Bronchial epithelial cell (primary cell): ENCODE data around the gene CES3. TPM values are rescaled to one million over a fixed set of nuclear protein-coding genes. Genes with fewer than 3 reads are reported as not detected.
"Not testable (repeated sequence)": the region's sequence is repeated elsewhere in the genome, so short reads cannot be mapped to it uniquely, and the experiment has no call there.

Source experiments
- DNase-seq: peaks from one replicate; pipeline ENCODE4 v3.0.0-alpha.2; 2010; ENCODE audit warnings: low read depth
- FAIRE-seq: peaks from 2 replicates; lab custom pipeline; 2011; peaks lifted over from hg19 to GRCh38; lab: Jason Lieb, UNC
- H3K27me3 ChIP-seq: 2 replicates; pipeline ENCODE4 v1.5.1; 2011; ENCODE audit warnings: low read length; ENCODE audit not compliant: control insufficient read depth, insufficient read depth
- H3K36me3 ChIP-seq: 2 replicates; pipeline ENCODE4 v1.5.1; 2011; ENCODE audit warnings: low read length; ENCODE audit not compliant: control insufficient read depth, insufficient read depth
- H3K4me3 ChIP-seq: 2 replicates; pipeline ENCODE4 v1.5.1; 2011; ENCODE audit warnings: mild to moderate bottlenecking, low read depth, low read length, control low read depth
- total RNA-seq: library from RNA; depleted of rRNA; stranded (reverse); fragments of >200 nt; gene quantifications from 2 replicates; pipeline ENCODE4 v1.2.1, GENCODE V29; 2014
- TF ChIP-seq, protein P1 (sequence below): IDR thresholded peaks from 2 replicates; pipeline ENCODE4 v1.5.1; 2011; ENCODE audit warnings: mild to moderate bottlenecking, moderate library complexity, low read length, control low read depth, inconsistent platforms; ENCODE audit not compliant: insufficient read depth, severe bottlenecking

The CES3 gene
- total RNA-seq, 1 donor from 2014 or later = 1.6 TPM

GRCh38 chr16:66939366-66939765, 21.7 kb upstream of the CES3 start:
- DNase-seq (no peak), FAIRE-seq (no peak)
- Histone ChIP-seq H3K27me3 (no peaks in the 10 kb centered on the region), H3K4me3 (no peak overlapping the region), H3K36me3 (peaks cover 39% of the 10 kb centered on the region)
- TF ChIP-seq, protein P1, sequence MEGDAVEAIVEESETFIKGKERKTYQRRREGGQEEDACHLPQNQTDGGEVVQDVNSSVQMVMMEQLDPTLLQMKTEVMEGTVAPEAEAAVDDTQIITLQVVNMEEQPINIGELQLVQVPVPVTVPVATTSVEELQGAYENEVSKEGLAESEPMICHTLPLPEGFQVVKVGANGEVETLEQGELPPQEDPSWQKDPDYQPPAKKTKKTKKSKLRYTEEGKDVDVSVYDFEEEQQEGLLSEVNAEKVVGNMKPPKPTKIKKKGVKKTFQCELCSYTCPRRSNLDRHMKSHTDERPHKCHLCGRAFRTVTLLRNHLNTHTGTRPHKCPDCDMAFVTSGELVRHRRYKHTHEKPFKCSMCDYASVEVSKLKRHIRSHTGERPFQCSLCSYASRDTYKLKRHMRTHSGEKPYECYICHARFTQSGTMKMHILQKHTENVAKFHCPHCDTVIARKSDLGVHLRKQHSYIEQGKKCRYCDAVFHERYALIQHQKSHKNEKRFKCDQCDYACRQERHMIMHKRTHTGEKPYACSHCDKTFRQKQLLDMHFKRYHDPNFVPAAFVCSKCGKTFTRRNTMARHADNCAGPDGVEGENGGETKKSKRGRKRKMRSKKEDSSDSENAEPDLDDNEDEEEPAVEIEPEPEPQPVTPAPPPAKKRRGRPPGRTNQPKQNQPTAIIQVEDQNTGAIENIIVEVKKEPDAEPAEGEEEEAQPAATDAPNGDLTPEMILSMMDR = no peak

DNA sequence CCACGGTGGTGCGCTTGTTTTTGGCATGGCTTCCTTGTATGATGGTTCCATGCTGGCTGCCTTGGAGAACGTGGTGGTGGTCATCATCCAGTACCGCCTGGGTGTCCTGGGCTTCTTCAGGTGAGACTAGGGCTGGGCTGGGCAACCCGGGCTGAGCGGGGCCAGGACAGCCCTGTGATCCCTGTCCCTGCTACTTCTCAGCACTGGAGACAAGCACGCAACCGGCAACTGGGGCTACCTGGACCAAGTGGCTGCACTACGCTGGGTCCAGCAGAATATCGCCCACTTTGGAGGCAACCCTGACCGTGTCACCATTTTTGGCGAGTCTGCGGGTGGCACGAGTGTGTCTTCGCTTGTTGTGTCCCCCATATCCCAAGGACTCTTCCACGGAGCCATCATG, 20.8 kb upstream of the CES3 start:
- DNase-seq = no peak

GRCh38 chr16:66942981-66943380, 18.1 kb upstream of the CES3 start:
- DNase-seq (no peak), FAIRE-seq (no peak)
- TF ChIP-seq, protein P1 = no peak
- Histone ChIP-seq H3K36me3 (peaks cover 35% of the 10 kb centered on the region), H3K4me3 (no peak overlapping the region), H3K27me3 (no peaks in the 10 kb centered on the region)

More for the DNA sequence above, 20.8 kb upstream of the CES3 start:
- no peak for FAIRE-seq
- TF ChIP-seq, protein P1 = no peak
- Histone ChIP-seq H3K27me3 (no peaks in the 10 kb centered on the region), H3K36me3 (peaks cover 39% of the 10 kb centered on the region), H3K4me3 (no peak overlapping the region)

- TF ChIP-seq, protein P1 = no peak
- no peaks in the 10 kb centered on the region for H3K27me3 ChIP-seq
- DNase-seq (no peak), FAIRE-seq (no peak)
- H3K36me3 ChIP-seq = peaks cover 31% of the 10 kb centered on the region
- no peak overlapping the region for H3K4me3 ChIP-seq
Measured at GRCh38 chr16:66943426-66944053, 17.5 kb upstream of the CES3 start.

DNA sequence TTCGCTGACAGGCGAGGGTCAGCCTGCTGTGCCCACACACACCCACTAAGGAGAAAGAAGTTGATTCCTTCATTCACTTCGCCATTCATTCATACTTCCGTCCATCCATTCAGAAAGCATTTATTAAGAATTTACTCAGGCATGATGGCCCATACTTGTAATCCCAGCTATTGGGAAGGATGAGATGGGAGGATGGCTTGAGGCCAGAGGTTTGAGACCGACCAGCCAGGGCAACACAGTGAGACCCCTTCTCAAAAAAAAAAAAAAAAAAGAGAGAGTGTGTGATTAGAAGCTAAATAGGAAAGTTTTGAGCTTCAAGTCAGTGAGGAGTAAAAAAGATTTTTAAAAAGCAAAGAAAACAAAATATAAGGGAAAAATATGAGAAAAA, 17.0 kb upstream of the CES3 start:
- Histone ChIP-seq H3K36me3 (peaks cover 28% of the 10 kb centered on the region), H3K27me3 (no peaks in the 10 kb centered on the region), H3K4me3 (no peak overlapping the region)
- DNase-seq = no peak
- TF ChIP-seq, protein P1 = no peak
- no peak for FAIRE-seq

GRCh38 chr16:66944971-66945370, 16.1 kb upstream of the CES3 start:
- not testable (repeated sequence) for FAIRE-seq, H3K27me3 ChIP-seq, DNase-seq, H3K4me3 ChIP-seq
- peaks cover 22% of the 10 kb centered on the region for H3K36me3 ChIP-seq
